ENCODE results near the gene AVEN.

DNA sequence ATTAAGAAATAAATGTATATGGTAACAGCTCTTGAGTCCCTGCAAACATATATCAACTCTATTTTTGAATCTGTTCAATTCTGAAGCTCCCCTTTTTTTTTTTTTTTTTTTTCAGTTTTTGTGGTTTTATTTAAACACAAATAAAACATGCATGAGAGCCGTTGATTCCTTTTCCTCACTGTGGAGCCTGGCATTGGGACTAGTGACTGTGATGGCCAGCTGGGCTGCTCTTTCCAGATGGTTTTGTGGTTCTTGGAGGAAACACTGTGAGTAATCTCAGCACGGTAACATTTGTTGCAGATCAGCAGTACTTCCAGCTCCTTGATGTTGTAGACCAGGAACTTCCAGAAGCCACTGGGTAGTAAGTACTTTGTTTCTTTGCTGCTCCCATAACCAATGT lies 46.7 kb upstream of the AVEN start:
- TF ChIP-seq EZH2 (IDR thresholded peaks at IDR 0.05; ENCODE audit: borderline replicate concordance, low read depth, low read length, severe bottlenecking) (no peak), JUN (IDR thresholded peaks at IDR 0.05; ENCODE audit: borderline replicate concordance, insufficient read depth, insufficient read length, low read depth) (no peak), POLR2AphosphoS5 (IDR thresholded peaks at IDR 0.05; ENCODE audit: insufficient read depth, low read depth, low read length) (no peak), POLR2A (IDR thresholded peaks at IDR 0.05; ENCODE audit: low read depth, low read length) (no peak)
- TF ChIP-seq, protein P1, sequence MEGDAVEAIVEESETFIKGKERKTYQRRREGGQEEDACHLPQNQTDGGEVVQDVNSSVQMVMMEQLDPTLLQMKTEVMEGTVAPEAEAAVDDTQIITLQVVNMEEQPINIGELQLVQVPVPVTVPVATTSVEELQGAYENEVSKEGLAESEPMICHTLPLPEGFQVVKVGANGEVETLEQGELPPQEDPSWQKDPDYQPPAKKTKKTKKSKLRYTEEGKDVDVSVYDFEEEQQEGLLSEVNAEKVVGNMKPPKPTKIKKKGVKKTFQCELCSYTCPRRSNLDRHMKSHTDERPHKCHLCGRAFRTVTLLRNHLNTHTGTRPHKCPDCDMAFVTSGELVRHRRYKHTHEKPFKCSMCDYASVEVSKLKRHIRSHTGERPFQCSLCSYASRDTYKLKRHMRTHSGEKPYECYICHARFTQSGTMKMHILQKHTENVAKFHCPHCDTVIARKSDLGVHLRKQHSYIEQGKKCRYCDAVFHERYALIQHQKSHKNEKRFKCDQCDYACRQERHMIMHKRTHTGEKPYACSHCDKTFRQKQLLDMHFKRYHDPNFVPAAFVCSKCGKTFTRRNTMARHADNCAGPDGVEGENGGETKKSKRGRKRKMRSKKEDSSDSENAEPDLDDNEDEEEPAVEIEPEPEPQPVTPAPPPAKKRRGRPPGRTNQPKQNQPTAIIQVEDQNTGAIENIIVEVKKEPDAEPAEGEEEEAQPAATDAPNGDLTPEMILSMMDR (IDR thresholded peaks at IDR 0.05; ENCODE audit: extremely low read depth in 1 of 2, insufficient read depth in 1 of 2, low read depth in 1 of 2, low read length in 2 of 2): no peak

All from endothelial cell of umbilical vein (primary cell).